Gastrocnemius medialis (tissue), 4 donors: ENCODE results near the gene COL4A4. TPM values are rescaled to one million over a fixed set of nuclear protein-coding genes. Genes with fewer than 3 reads are reported as not detected.

Experiments
- ATAC-seq, 2 donors: fragments of 150-250 bp; one replicate each; pipeline ENCODE4 v1.9.1; 2016
- DNase-seq, 2 donors: peaks; one replicate each; pipeline ENCODE4 v3.0.0-alpha.2; 2019
- H3K27ac ChIP-seq, 4 donors: fragments of 200-600 bp; sonication (generic); 1 replicate in 1 of 4; 2 replicates in 3 of 4; pipeline ENCODE4 v1.5.1; 2016 to 2018; ENCODE audit warnings: mild to moderate bottlenecking in 2 of 4, moderate library complexity in 1 of 4
- H3K27me3 ChIP-seq, 3 donors: fragments of 200-600 bp; sonication (generic) in 2 of 3; 1 replicate in 1 of 3; 2 replicates in 2 of 3; pipeline versions ENCODE4 v1.5.1 to v1.6.0; 2016 to 2019; ENCODE audit warnings: mild to moderate bottlenecking in 1 of 3, moderate library complexity in 1 of 3
- H3K36me3 ChIP-seq, 2 donors: fragments of 200-600 bp; sonication (generic) in 1 of 2; one replicate each; pipeline ENCODE4 v1.5.1; 2017 to 2018
- H3K4me1 ChIP-seq, 2 donors: fragments of 200-600 bp; sonication (generic) in 1 of 2; one replicate each; pipeline ENCODE4 v1.5.1; 2016 to 2017; ENCODE audit warnings: mild to moderate bottlenecking in 2 of 2
- H3K4me3 ChIP-seq, 4 donors: fragments of 200-600 bp; sonication (generic) in 3 of 4; 1 replicate in 1 of 4; 2 replicates in 3 of 4; pipeline ENCODE4 v1.5.1; 2016 to 2019; ENCODE audit warnings: mild to moderate bottlenecking in 2 of 4
- H3K9me3 ChIP-seq, 3 donors: fragments of 200-600 bp; sonication (generic) in 2 of 3; 1 replicate in 1 of 3; 2 replicates in 2 of 3; pipeline ENCODE4 v1.5.1; 2016 to 2019
- POLR2A ChIP-seq, 2 donors: fragments of 450-650 bp; IDR thresholded peaks; one replicate each; pipeline ENCODE4 v1.6.1; 2017; ENCODE audit warnings: antibody characterized with exemption in 2 of 2, mild to moderate bottlenecking in 2 of 2, moderate library complexity in 2 of 2
- in situ Hi-C, 4 donors: fragments of 200-750 bp; cut with MboI; loops; one replicate each; pipeline versions ENCODE4 v1.15.0 to v1.8.0; 2017; ENCODE audit warnings: low sequenced_read_pairs in 4 of 4
- intact Hi-C: fragments of 100-400 bp; cut with DNase I; formaldehyde crosslinking; loops from one replicate; pipeline ENCODE4 v1.15.1; 2023; ENCODE audit warnings: low total_unique reads
- total RNA-seq, 4 donors: library from RNA; depleted of rRNA; stranded (reverse); fragments of >200 nt; gene quantifications; one replicate each; pipeline versions ENCODE4 v1.1.0 to v1.2.3, GENCODE V29; 2016
- TF ChIP-seq, protein P1 (sequence below), 5 experiments: fragments of 450-650 bp in 3 of 5; fragments of 200-600 bp in 2 of 5; sonication (generic) in 2 of 5; IDR thresholded peaks in 4 of 5; conservative IDR thresholded peaks in 1 of 5; 1 replicate in 4 of 5; 2 replicates in 1 of 5; pipeline ENCODE4 v1.5.1; 2016 to 2019; ENCODE audit warnings: antibody characterized with exemption in 5 of 5, mild to moderate bottlenecking in 3 of 5, moderate library complexity in 3 of 5

COL4A4 gene
- total RNA-seq, 4 donors from 2014 or later: 2.0 to 11.4 (median 5.7) TPM

DNA sequence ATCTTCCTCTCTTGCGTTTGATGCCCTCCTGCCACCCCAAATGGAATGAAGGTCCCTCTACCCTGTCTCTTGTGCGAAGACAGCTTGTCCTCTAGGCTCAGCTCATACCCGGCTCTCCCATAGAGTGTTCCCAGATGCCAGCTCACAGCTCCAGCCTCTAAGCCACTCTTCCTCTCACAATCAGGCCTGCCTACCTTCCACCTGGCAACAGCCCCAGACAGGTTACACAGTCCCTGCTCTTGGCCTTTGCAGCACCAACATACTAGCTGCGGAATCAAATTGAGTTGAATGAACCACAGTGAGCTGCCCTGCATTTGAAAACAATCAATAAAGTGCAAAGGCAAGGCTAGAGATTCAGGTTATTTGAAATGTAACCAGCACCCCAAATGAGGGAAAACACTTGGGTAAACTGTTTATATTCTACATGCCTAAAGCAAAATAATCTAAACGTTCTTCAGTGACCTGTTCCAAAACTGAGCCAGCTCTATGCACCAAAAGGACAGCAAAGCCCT, 105.1 kb downstream of the COL4A4 start:
- Histone ChIP-seq H3K4me3 (no peak overlapping the region), H3K27me3 (no peaks in the 10 kb centered on the region), H3K9me3 (no peaks in the 10 kb centered on the region), H3K4me1 (no peaks in the 10 kb centered on the region), H3K36me3 (peaks cover 0 to 44% of the 10 kb centered on the region in 2 donors), H3K27ac (no peak overlapping the region)
- intact Hi-C loops: no loop called here
- TF ChIP-seq POLR2A (IDR thresholded peaks at IDR 0.05): no peak
- TF ChIP-seq, protein P1, sequence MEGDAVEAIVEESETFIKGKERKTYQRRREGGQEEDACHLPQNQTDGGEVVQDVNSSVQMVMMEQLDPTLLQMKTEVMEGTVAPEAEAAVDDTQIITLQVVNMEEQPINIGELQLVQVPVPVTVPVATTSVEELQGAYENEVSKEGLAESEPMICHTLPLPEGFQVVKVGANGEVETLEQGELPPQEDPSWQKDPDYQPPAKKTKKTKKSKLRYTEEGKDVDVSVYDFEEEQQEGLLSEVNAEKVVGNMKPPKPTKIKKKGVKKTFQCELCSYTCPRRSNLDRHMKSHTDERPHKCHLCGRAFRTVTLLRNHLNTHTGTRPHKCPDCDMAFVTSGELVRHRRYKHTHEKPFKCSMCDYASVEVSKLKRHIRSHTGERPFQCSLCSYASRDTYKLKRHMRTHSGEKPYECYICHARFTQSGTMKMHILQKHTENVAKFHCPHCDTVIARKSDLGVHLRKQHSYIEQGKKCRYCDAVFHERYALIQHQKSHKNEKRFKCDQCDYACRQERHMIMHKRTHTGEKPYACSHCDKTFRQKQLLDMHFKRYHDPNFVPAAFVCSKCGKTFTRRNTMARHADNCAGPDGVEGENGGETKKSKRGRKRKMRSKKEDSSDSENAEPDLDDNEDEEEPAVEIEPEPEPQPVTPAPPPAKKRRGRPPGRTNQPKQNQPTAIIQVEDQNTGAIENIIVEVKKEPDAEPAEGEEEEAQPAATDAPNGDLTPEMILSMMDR (IDR thresholded peaks at IDR 0.05 in 4 of 5, conservative IDR thresholded peaks at IDR 0.05 in 1 of 5): no peak
- in situ Hi-C loops: no loop called here
- ATAC-seq (no peak), DNase-seq (no peak)

DNA sequence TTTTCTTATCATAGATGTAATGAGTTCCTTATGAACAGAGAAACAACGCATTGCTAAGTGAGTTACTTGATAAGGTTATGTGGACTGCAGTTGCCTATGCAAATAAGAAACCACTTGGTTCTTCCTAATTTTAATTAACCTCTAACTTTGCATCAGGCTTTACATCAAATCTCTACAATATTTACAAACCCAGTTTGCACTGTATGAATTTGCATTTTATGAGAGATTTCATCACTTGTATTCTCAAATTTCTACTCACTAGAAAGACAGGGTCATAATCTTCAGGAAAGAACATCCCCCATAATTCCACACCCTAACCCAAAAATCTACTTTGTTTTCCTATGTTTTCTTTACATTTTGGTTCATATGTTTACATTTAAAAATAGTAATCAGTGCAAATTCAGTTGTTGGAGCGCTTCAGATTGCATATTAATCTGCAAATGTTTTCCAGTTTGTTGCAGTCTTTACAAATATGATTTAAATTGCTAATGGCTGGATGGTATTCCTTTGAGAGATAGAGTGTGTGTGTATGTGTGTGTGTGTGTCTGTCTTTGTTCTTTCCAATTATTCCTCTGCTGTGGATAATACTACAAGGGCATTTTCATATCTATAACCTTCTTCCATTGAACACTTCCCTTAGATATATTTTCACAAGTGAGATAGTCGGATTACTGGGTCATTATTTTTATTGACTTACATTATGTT, 106.1 kb downstream of the COL4A4 start:
- DNase-seq: no peak
- no peaks in the 10 kb centered on the region for H3K27me3 ChIP-seq
- no peak for TF ChIP-seq POLR2A (IDR thresholded peaks at IDR 0.05)
- TF ChIP-seq, protein P1 (IDR thresholded peaks at IDR 0.05 in 4 of 5, conservative IDR thresholded peaks at IDR 0.05 in 1 of 5): no peak
- no peak overlapping the region for H3K4me3 ChIP-seq
- H3K36me3 ChIP-seq: peaks cover 0 to 46% of the 10 kb centered on the region in 2 donors
- H3K9me3 ChIP-seq: no peaks in the 10 kb centered on the region
- no peak overlapping the region for H3K27ac ChIP-seq
- in situ Hi-C loops (no loop called here), intact Hi-C loops (no loop called here)
- no peak for ATAC-seq
- H3K4me1 ChIP-seq: no peaks in the 10 kb centered on the region

DNA sequence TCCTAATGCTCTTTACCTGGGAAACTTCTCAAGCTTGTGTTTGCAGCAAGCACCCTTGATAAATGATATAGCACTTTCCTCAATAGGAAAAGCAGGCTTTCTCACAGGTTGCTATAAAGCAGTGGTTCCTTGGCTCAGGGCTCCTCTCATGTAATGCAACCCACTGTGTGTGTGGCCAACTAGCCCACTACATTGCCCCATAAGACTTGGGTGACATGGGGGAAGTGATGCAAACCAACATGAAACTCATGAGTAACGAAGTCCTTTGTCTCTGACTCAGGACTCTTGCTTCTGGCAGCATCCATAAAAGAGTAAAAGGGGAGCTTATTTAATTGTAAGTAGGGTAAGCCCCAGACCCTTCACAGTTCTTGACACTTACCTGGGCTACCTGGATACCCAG, 106.9 kb downstream of the COL4A4 start:
- Histone ChIP-seq H3K9me3 (no peaks in the 10 kb centered on the region), H3K4me1 (no peaks in the 10 kb centered on the region), H3K4me3 (no peak overlapping the region), H3K36me3 (peaks cover 0 to 47% of the 10 kb centered on the region in 2 donors), H3K27me3 (no peaks in the 10 kb centered on the region), H3K27ac (no peak overlapping the region)
- ATAC-seq: no peak
- intact Hi-C loops (no loop called here), in situ Hi-C loops (no loop called here)
- no peak for TF ChIP-seq POLR2A (IDR thresholded peaks at IDR 0.05)
- TF ChIP-seq, protein P1 (IDR thresholded peaks at IDR 0.05 in 4 of 5, conservative IDR thresholded peaks at IDR 0.05 in 1 of 5): no peak
- no peak for DNase-seq

DNA sequence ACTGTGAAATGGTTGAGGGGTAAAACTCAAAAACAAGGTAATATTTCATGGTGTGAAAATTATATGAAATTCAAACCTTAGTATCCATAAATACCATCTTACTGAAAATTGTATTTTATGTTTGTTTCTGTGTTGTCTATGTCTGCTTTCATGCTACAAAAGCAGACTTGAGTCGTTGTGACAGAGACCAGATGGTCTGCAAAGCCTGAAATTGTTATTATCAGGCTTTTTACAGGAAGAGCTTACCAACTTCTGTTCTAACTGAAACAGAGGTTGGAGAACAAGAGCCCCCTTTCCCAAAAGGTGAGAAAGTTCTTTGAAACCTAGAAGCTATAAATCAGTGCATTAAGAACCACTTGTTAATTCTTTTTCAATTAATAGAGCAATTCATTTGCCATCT, 110.0 kb downstream of the COL4A4 start:
- TF ChIP-seq, protein P1 (IDR thresholded peaks at IDR 0.05 in 4 of 5, conservative IDR thresholded peaks at IDR 0.05 in 1 of 5): no peak
- TF ChIP-seq POLR2A (IDR thresholded peaks at IDR 0.05): no peak
- H3K36me3 ChIP-seq: peaks cover 0 to 64% of the 10 kb centered on the region in 2 donors
- in situ Hi-C loops: no loop called here
- ATAC-seq: no peak
- no peaks in the 10 kb centered on the region for H3K27me3 ChIP-seq
- H3K4me1 ChIP-seq: no peaks in the 10 kb centered on the region
- intact Hi-C loops: no loop called here
- H3K4me3 ChIP-seq: no peak overlapping the region
- H3K27ac ChIP-seq: no peak overlapping the region
- H3K9me3 ChIP-seq: no peaks in the 10 kb centered on the region
- DNase-seq: no peak
